ENCODE measurements around the gene TANC1. TPM values are rescaled to one million over a fixed set of nuclear protein-coding genes. Genes with fewer than 3 reads are reported as not detected.
A peak's percentile ranks its signal among the peaks of the same experiment; 100 is the strongest.

The TANC1 gene
- total RNA-seq, 1 donor from 2014 or later, result 45.0 TPM

GRCh38 chr2:159046966-159047365 is 78.5 kb downstream of the TANC1 start:
- Mint-ChIP-seq H3K27me3 (ENCODE audit: low read depth, unreplicated experiment) (no peaks in the 10 kb centered on the region), H3K4me3 (ENCODE audit: unreplicated experiment) (peak overlapping the region; percentile 42), H3K4me1 (ENCODE audit: low read depth, unreplicated experiment) (peaks cover 41% of the 10 kb centered on the region), H3K36me3 (ENCODE audit: low read depth, unreplicated experiment) (peaks cover 31% of the 10 kb centered on the region), H3K9me3 (ENCODE audit: unreplicated experiment) (peaks cover 2% of the 10 kb centered on the region), H3K27ac (ENCODE audit: unreplicated experiment) (peak overlapping the region; percentile 92)
- no peak for TF ChIP-seq EZH2 (IDR thresholded peaks at IDR 0.05; ENCODE audit: insufficient read depth, low read length)
- TF ChIP-seq CTCF (IDR thresholded peaks at IDR 0.05; ENCODE audit: insufficient read depth, low read depth, low read length), result no peak
- Histone ChIP-seq H3K4me2 (ENCODE audit: low read length) (peak overlapping the region; percentile 74), H2AFZ (ENCODE audit: low read depth, low read length) (no peak overlapping the region), H3K27ac (ENCODE audit: low read depth, low read length) (peak overlapping the region; percentile 39), H3K79me2 (ENCODE audit: insufficient read depth, low read length) (peaks cover 72% of the 10 kb centered on the region), H4K20me1 (ENCODE audit: insufficient read depth, low read length) (peaks cover 6% of the 10 kb centered on the region), H3K36me3 (ENCODE audit: insufficient read depth, low read length) (no peaks in the 10 kb centered on the region), H3K4me3 (ENCODE audit: insufficient read depth, low read depth, low read length) (no peak overlapping the region), H3K9me3 (ENCODE audit: insufficient read depth, low read depth, low read length) (no peaks in the 10 kb centered on the region), H3K27me3 (ENCODE audit: insufficient read depth, low read length) (no peaks in the 10 kb centered on the region), H3K4me1 (ENCODE audit: insufficient read depth, low read length) (peaks cover 30% of the 10 kb centered on the region), H3K9ac (ENCODE audit: low read length) (peak overlapping the region; percentile 42)
- DNase-seq (ENCODE audit: low read depth) (peak; percentile 93), FAIRE-seq (no peak)

- Histone ChIP-seq H3K9ac (ENCODE audit: low read length) (no peak overlapping the region), H2AFZ (ENCODE audit: low read depth, low read length) (no peak overlapping the region), H3K4me1 (ENCODE audit: insufficient read depth, low read length) (peaks cover 33% of the 10 kb centered on the region), H3K4me2 (ENCODE audit: low read length) (no peak overlapping the region), H3K27me3 (ENCODE audit: insufficient read depth, low read length) (no peaks in the 10 kb centered on the region), H3K36me3 (ENCODE audit: insufficient read depth, low read length) (no peaks in the 10 kb centered on the region), H3K27ac (ENCODE audit: low read depth, low read length) (no peak overlapping the region), H3K79me2 (ENCODE audit: insufficient read depth, low read length) (peaks cover 71% of the 10 kb centered on the region), H4K20me1 (ENCODE audit: insufficient read depth, low read length) (peaks cover 7% of the 10 kb centered on the region), H3K9me3 (ENCODE audit: insufficient read depth, low read depth, low read length) (no peaks in the 10 kb centered on the region), H3K4me3 (ENCODE audit: insufficient read depth, low read depth, low read length) (no peak overlapping the region)
- Mint-ChIP-seq H3K36me3 (ENCODE audit: low read depth, unreplicated experiment) (peaks cover 19% of the 10 kb centered on the region), H3K27ac (ENCODE audit: unreplicated experiment) (no peak overlapping the region), H3K27me3 (ENCODE audit: low read depth, unreplicated experiment) (no peaks in the 10 kb centered on the region), H3K9me3 (ENCODE audit: unreplicated experiment) (no peaks in the 10 kb centered on the region), H3K4me1 (ENCODE audit: low read depth, unreplicated experiment) (peaks cover 58% of the 10 kb centered on the region), H3K4me3 (ENCODE audit: unreplicated experiment) (no peak overlapping the region)
- FAIRE-seq (no peak), DNase-seq (ENCODE audit: low read depth) (no peak)
- TF ChIP-seq CTCF (IDR thresholded peaks at IDR 0.05; ENCODE audit: insufficient read depth, low read depth, low read length) (no peak), EZH2 (IDR thresholded peaks at IDR 0.05; ENCODE audit: insufficient read depth, low read length) (no peak)
Measured at GRCh38 chr2:159050426-159050825, 82.0 kb downstream of the TANC1 start.

- H3K36me3 ChIP-seq (ENCODE audit: insufficient read depth, low read length), result no peaks in the 10 kb centered on the region
- H3K9me3 ChIP-seq (ENCODE audit: insufficient read depth, low read depth, low read length), result no peaks in the 10 kb centered on the region
- peaks cover 27% of the 10 kb centered on the region for H3K4me1 ChIP-seq (ENCODE audit: insufficient read depth, low read length)
- peaks cover 17% of the 10 kb centered on the region for H3K36me3 Mint-ChIP-seq (ENCODE audit: low read depth, unreplicated experiment)
- no peak overlapping the region for H3K9ac ChIP-seq (ENCODE audit: low read length)
- no peak for DNase-seq (ENCODE audit: low read depth)
- H3K9me3 Mint-ChIP-seq (ENCODE audit: unreplicated experiment), result no peaks in the 10 kb centered on the region
- no peak overlapping the region for H3K27ac ChIP-seq (ENCODE audit: low read depth, low read length)
- H3K27me3 ChIP-seq (ENCODE audit: insufficient read depth, low read length), result no peaks in the 10 kb centered on the region
- no peak overlapping the region for H2AFZ ChIP-seq (ENCODE audit: low read depth, low read length)
- peaks cover 72% of the 10 kb centered on the region for H3K79me2 ChIP-seq (ENCODE audit: insufficient read depth, low read length)
- no peak for TF ChIP-seq EZH2 (IDR thresholded peaks at IDR 0.05; ENCODE audit: insufficient read depth, low read length)
- no peak for TF ChIP-seq CTCF (IDR thresholded peaks at IDR 0.05; ENCODE audit: insufficient read depth, low read depth, low read length)
- no peaks in the 10 kb centered on the region for H3K27me3 Mint-ChIP-seq (ENCODE audit: low read depth, unreplicated experiment)
- H3K4me2 ChIP-seq (ENCODE audit: low read length), result no peak overlapping the region
- H4K20me1 ChIP-seq (ENCODE audit: insufficient read depth, low read length), result peaks cover 7% of the 10 kb centered on the region
- no peak overlapping the region for H3K4me3 ChIP-seq (ENCODE audit: insufficient read depth, low read depth, low read length)
- no peak overlapping the region for H3K4me3 Mint-ChIP-seq (ENCODE audit: unreplicated experiment)
- H3K4me1 Mint-ChIP-seq (ENCODE audit: low read depth, unreplicated experiment), result peaks cover 53% of the 10 kb centered on the region
- FAIRE-seq, result no peak
- H3K27ac Mint-ChIP-seq (ENCODE audit: unreplicated experiment), result no peak overlapping the region
Measured at GRCh38 chr2:159051133-159051532, 82.7 kb downstream of the TANC1 start.

Measured in astrocyte (in vitro differentiated cells and primary cell).